Mammary epithelial cell (primary cell): Measurements from ENCODE around the gene ACSF3.

Experiments
- EZH2 ChIP-seq: IDR thresholded peaks from 2 replicates; pipeline ENCODE4 v1.6.1; 2012; ENCODE audit warnings: low read length, inconsistent platforms, borderline replicate concordance
- TF ChIP-seq, protein P1 (sequence below), 2 donors: IDR thresholded peaks in 1 of 2; conservative IDR thresholded peaks in 1 of 2; 2 replicates each; pipeline ENCODE4 v1.5.1; 2011 to 2012; ENCODE audit warnings: inconsistent platforms in 2 of 2, low read length in 2 of 2, mild to moderate bottlenecking in 2 of 2, control low read depth in 1 of 2, low read depth in 1 of 2; ENCODE audit not compliant: insufficient read depth in 1 of 2; ENCODE audit errors: extremely low read depth in 1 of 2

DNA sequence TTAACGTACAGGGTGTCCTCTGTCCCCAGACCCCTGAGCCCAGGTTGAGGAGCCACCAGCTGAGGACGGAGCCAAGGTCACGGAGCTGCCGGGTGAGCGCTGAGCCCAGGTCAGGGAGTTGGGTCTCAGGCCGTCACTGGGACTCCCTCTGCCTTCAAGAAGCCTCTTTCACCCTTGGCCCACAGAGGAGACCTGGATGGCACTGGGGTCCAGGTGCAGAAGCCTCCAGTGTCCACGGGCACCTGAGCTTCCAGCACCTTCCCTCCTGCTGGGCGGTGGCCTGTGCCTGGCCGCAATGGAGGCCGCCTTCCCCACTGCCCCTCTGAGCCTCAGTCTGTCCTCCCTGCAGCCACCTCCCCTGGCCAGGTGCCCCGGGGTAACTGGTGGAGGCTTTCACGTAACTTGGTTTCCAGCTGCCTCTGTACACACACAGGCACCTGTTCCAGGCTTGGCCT, 46.3 kb downstream of the ACSF3 start:
- TF ChIP-seq, protein P1, sequence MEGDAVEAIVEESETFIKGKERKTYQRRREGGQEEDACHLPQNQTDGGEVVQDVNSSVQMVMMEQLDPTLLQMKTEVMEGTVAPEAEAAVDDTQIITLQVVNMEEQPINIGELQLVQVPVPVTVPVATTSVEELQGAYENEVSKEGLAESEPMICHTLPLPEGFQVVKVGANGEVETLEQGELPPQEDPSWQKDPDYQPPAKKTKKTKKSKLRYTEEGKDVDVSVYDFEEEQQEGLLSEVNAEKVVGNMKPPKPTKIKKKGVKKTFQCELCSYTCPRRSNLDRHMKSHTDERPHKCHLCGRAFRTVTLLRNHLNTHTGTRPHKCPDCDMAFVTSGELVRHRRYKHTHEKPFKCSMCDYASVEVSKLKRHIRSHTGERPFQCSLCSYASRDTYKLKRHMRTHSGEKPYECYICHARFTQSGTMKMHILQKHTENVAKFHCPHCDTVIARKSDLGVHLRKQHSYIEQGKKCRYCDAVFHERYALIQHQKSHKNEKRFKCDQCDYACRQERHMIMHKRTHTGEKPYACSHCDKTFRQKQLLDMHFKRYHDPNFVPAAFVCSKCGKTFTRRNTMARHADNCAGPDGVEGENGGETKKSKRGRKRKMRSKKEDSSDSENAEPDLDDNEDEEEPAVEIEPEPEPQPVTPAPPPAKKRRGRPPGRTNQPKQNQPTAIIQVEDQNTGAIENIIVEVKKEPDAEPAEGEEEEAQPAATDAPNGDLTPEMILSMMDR (conservative IDR thresholded peaks at IDR 0.05 in 1 of 2, IDR thresholded peaks at IDR 0.05 in 1 of 2; ENCODE audit: extremely low read depth in 1 of 2, insufficient read depth in 1 of 2, low read depth in 1 of 2, low read length in 2 of 2): no peak
- no peak for TF ChIP-seq EZH2
